ENCODE results near the gene PLEKHG2. TPM values are rescaled to one million over a fixed set of nuclear protein-coding genes. Genes with fewer than 3 reads are reported as not detected.
A peak's percentile ranks its signal among the peaks of the same experiment; 100 is the strongest.

The PLEKHG2 gene
- polyA plus RNA-seq, 1 donor from 2014 or later = 14.3 TPM

GRCh38 chr19:39390451-39390750, 22.1 kb upstream of the PLEKHG2 start:
- peak overlapping the region; percentile 41 for H2AFZ ChIP-seq (ENCODE audit: low read depth, low read length)

GRCh38 chr19:39390751-39391437, 21.6 kb upstream of the PLEKHG2 start, which contains the start of the genes MED29 and PAF1:
TSS of gene MED29 (plus strand) at chr19:39391378. CDS start at chr19:39391423, 45 bp downstream.
TSS of gene PAF1 (minus strand) at chr19:39391106. CDS start at chr19:39390864, 242 bp downstream.
- peak within 1 kb of the TSS; percentile 96 for H3K27ac ChIP-seq (ENCODE audit: low read length)
- H3K36me3 ChIP-seq (ENCODE audit: insufficient read depth, low read length) = no peaks in the 10 kb centered on the region
- no peaks in the 10 kb centered on the region for H3K9me2 ChIP-seq (ENCODE audit: insufficient read depth, low read length)
- H3K9ac ChIP-seq (ENCODE audit: low read length) = peak within 1 kb of the TSS; percentile 94
- H3F3A ChIP-seq (ENCODE audit: insufficient read depth, low read length, poor library complexity, severe bottlenecking) = no peaks in the 10 kb centered on the region
- H3K4me2 ChIP-seq (ENCODE audit: low read length) = peak within 1 kb of the TSS; percentile 97
- no peaks in the 10 kb centered on the region for H3K9me3 ChIP-seq (ENCODE audit: low read length)
- H2AFZ ChIP-seq (ENCODE audit: low read depth, low read length) = peak within 1 kb of the TSS; percentile 54
- TF ChIP-seq POLR2AphosphoS5 (IDR thresholded peaks at IDR 0.05) (peak; percentile 89), SMC3 (conservative IDR thresholded peaks at IDR 0.05; ENCODE audit: poor library complexity) (peak; percentile 68), TAF1 (IDR thresholded peaks at IDR 0.05; ENCODE audit: low read depth) (peak; percentile 94), MXI1 (conservative IDR thresholded peaks at IDR 0.05; ENCODE audit: poor library complexity, severe bottlenecking) (peak; percentile 84), RAD21 (conservative IDR thresholded peaks at IDR 0.05) (peak; percentile 46), REST (IDR thresholded peaks at IDR 0.05; ENCODE audit: borderline replicate concordance) (no peak), EZH2 (IDR thresholded peaks at IDR 0.05; ENCODE audit: borderline replicate concordance, insufficient read depth, low read length, poor library complexity, severe bottlenecking) (no peak), EP300 (conservative IDR thresholded peaks at IDR 0.05; ENCODE audit: poor library complexity, severe bottlenecking) (peak; percentile 77)
- TF ChIP-seq, protein P1, sequence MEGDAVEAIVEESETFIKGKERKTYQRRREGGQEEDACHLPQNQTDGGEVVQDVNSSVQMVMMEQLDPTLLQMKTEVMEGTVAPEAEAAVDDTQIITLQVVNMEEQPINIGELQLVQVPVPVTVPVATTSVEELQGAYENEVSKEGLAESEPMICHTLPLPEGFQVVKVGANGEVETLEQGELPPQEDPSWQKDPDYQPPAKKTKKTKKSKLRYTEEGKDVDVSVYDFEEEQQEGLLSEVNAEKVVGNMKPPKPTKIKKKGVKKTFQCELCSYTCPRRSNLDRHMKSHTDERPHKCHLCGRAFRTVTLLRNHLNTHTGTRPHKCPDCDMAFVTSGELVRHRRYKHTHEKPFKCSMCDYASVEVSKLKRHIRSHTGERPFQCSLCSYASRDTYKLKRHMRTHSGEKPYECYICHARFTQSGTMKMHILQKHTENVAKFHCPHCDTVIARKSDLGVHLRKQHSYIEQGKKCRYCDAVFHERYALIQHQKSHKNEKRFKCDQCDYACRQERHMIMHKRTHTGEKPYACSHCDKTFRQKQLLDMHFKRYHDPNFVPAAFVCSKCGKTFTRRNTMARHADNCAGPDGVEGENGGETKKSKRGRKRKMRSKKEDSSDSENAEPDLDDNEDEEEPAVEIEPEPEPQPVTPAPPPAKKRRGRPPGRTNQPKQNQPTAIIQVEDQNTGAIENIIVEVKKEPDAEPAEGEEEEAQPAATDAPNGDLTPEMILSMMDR (IDR thresholded peaks at IDR 0.05; ENCODE audit: poor library complexity, severe bottlenecking) = peak; percentile 73
- H3K4me3 ChIP-seq (ENCODE audit: low read length) = peak within 1 kb of the TSS; percentile 95
- H4K20me1 ChIP-seq (ENCODE audit: insufficient read depth) = no peaks in the 10 kb centered on the region
- no peaks in the 10 kb centered on the region for H3K27me3 ChIP-seq (ENCODE audit: insufficient read depth, low read depth, low read length)
- H3K79me2 ChIP-seq (replicated peaks; ENCODE audit: insufficient read depth, low read length) = peaks cover 23% of the 10 kb centered on the region

More at GRCh38 chr19:39390451-39390750, 22.1 kb upstream of the PLEKHG2 start:
- H3K27ac ChIP-seq (ENCODE audit: low read length) = peak overlapping the region; percentile 96
- no peaks in the 10 kb centered on the region for H3K9me2 ChIP-seq (ENCODE audit: insufficient read depth, low read length)
- no peaks in the 10 kb centered on the region for H3K27me3 ChIP-seq (ENCODE audit: insufficient read depth, low read depth, low read length)
- no peak for TF ChIP-seq POLR2AphosphoS5 (IDR thresholded peaks at IDR 0.05)
- peak; percentile 3 for TF ChIP-seq TAF1 (IDR thresholded peaks at IDR 0.05; ENCODE audit: low read depth)
- TF ChIP-seq MXI1 (conservative IDR thresholded peaks at IDR 0.05; ENCODE audit: poor library complexity, severe bottlenecking) = no peak
- no peaks in the 10 kb centered on the region for H4K20me1 ChIP-seq (ENCODE audit: insufficient read depth)
- no peaks in the 10 kb centered on the region for H3K36me3 ChIP-seq (ENCODE audit: insufficient read depth, low read length)
- peak overlapping the region; percentile 95 for H3K4me3 ChIP-seq (ENCODE audit: low read length)
- H3K9me3 ChIP-seq (ENCODE audit: low read length) = no peaks in the 10 kb centered on the region
- peaks cover 23% of the 10 kb centered on the region for H3K79me2 ChIP-seq (replicated peaks; ENCODE audit: insufficient read depth, low read length)
- H3F3A ChIP-seq (ENCODE audit: insufficient read depth, low read length, poor library complexity, severe bottlenecking) = no peaks in the 10 kb centered on the region
- H3K9ac ChIP-seq (ENCODE audit: low read length) = peak overlapping the region; percentile 90
- peak overlapping the region; percentile 97 for H3K4me2 ChIP-seq (ENCODE audit: low read length)

Measured in neural cell (in vitro differentiated cells).